HG03575 (cell line): ENCODE measurements around the gene B3GALNT1.

ENCODE experiments used
- ATAC-seq: cut with Tn5 transposase; IDR thresholded peaks from one replicate; pipeline ENCODE4 v1.9.1; 2021; ENCODE audit not compliant: unreplicated experiment, insufficient number of reproducible peaks, low FRiP score; ENCODE audit errors: extremely low read depth

Gene B3GALNT1, protein sequence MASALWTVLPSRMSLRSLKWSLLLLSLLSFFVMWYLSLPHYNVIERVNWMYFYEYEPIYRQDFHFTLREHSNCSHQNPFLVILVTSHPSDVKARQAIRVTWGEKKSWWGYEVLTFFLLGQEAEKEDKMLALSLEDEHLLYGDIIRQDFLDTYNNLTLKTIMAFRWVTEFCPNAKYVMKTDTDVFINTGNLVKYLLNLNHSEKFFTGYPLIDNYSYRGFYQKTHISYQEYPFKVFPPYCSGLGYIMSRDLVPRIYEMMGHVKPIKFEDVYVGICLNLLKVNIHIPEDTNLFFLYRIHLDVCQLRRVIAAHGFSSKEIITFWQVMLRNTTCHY

DNA sequence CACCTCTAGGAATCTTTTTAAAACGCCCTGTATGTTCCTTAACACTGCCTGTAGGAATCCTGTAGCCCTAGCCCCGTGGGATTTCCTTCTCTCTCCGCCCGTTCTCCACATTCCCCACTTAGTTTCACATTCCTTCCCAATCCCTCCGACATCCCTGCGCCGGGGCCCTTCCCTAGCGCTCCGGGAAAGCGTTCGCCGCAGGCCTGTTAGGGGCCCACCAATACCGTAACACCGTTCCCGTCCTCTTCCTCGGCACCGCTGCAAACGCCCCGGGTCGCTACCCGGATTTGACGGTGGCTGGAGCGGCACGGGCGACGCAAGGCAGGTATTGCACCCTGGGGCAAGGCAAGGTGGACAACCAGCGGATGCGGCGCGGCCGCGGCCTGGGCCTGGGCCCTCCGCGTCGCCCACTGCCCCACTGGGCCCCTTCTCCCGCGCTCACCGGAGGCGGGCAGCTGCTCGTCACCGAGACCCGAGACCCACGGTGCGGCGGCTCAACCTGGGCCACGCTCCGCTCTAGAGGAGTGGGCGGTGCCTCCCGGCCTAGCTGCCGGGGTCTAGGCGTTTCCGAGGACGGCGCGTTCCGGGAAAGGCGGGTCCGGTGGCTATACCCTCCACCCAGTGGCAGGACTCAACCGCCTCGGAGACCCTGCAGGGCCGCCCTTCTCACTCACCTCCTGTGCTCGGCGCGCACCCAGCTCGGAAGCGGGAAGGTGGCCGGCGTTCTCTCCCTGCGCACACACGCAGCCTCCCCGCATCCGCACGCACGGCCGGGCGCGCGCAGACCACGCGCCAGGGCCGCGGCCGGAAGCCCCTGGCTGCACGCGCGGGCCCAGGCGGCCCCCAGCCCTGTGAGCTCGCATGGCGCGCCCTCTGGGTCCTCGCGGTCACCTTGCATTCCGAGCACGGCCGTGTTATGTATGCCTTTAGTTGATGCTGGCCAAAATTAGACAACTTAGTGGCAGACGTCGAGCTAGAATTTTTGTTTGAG lies at the start of gene B3GALNT1:
Gene B3GALNT1 (minus strand): TSS at position 789 of the 991 bp plus-strand sequence. CDS start 18,595 bp downstream, outside the sequence.
- peak; percentile 54 for ATAC-seq

DNA sequence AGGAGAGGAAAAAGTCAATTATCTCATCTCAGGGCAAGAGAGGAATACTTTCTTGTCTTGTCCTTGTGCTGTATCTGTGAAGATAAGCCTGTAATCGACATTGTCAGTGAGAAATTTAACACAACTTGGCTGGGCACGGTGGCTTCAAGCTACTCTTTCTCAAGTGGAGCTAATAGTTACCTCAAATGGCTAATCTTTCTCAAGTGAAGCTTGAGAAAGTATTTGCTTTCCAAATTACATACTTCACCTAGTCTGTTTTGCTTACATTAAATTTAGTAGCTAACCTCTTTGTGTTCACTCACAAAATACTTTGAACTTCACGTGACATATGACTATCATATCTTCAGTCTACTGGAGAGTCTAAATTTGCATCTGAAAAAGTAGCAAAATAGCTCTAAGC lies 48.3 kb upstream of the B3GALNT1 start:
- no peak for ATAC-seq

DNA sequence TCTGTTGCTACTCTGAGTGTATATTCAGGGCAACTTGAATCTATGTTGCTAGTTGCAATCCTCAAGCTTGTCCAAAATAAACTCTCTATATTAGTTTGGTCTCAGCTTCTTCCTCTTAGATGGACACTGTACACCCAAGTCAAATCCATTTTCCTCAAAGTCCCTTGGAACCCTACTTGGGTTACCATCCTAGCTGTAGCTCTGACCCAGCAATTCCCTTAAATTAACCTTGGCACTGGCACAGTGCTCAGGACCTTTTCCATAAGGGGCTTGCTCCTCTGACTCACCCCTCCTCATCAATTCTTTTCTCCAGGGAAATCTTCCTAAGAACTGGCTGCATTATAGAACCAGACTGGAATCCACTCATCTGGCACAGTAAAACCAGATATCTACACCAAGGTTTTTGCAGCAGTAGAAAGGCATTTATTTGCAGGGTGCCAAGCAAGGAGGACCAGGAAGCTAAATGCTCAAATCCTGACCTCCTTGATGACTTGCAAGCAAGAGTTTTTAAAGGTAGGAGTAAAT lies 44.9 kb upstream of the B3GALNT1 start:
- ATAC-seq: no peak

DNA sequence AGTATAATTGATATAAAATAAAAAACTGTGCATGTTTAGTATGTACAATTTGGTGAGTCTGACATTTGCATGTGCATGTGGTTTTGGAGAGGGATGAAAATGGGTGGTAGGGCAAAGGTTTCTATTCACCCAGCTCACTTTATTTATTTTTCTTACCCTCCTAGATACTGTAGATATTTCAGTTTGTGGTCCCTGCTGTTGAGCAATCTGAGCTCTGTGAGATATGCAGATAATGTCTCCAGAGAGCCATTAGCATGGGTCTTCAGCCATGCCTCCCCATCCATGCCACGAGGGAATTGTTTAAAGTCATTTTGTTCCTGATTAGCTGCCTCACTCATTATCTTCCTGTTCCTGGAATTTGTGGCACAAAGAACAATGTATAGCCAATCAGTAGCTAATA lies 44.4 kb upstream of the B3GALNT1 start:
- ATAC-seq: no peak

DNA sequence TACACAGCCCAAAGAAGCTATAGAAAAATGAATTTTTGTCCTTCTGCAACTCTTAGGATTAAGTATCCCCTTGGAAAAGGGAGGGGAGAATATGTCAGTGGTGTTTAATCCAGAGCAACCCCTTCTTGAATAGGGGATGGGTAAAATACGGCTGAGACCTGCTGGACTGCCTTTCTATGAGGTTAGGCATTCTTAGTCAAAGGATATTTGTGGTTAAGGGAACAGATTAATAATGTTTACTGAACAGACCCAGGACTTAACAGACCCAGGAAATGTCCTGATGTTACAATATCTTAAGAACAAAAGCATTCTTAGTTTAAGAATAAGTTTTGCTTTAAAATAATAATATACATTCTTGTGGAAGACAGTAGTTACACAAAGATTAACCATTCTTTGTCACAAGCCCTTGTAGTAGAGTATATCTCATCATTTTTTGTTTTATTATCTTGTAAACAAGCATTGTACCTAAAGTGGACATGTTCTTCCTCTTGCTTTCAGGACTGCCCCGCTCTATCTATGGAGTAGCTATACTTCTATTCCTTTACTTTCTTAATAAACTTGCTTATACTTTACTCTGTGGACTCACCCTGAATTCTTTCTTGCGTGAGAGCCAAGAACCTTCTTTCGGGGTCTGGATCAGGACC lies 43.8 kb upstream of the B3GALNT1 start:
- ATAC-seq: no peak

DNA sequence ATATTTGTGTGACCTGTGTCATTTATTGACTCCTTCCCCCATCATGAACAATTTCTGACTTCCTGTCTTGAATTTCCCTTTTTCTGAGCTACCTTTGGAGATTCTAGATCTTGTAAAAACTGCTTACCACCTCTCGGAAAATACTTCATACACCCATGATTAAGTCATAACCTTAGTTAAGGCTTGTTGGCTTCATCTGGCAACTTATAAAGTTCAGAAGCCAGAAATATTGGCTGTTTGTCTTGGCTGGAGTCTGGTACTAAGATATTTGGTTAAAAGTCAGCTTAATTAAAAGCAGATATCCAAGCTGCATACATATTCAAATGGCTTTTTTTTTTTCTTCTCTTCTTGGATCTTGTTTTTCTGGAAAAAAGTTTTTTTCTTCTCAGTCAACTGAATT lies 37.3 kb upstream of the B3GALNT1 start:
- no peak for ATAC-seq

DNA sequence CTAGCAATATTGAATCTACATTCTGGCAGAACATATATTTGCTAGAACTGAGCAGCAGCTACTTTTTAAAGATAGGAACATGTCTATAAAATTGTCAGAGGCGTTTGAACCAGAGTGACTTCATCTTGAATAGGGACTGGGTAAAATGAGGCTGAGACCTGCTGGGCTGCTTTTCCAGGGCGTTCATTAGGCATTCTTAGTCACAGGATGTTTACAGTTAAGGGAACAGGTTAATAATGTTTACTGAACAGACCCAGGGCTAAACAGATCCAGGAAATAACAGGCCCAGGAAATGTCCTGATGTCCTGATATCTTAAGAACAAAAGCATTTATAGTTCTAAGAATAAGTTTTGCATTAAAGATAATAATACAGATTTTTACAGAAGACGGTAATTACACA lies 34.5 kb upstream of the B3GALNT1 start:
- ATAC-seq: no peak

DNA sequence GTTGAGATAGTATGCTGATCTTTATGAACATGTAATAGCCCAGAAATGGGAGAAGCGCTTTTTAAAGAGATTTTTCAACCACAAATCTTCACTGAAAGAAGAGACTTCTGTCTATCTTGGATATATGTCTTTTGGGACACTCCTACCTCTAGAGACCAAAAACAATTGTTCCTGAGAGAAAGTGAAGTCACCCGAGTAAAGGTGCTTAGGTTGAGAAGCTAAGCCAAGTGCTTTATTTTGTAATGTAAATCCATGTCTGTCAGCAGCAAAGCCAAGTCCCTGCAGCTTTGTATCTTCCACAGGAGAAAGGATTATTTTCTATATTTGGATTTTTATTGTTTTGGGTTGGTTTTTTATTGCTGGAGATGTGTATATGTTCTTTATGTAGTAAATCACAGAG lies 32.1 kb upstream of the B3GALNT1 start:
- ATAC-seq: no peak

DNA sequence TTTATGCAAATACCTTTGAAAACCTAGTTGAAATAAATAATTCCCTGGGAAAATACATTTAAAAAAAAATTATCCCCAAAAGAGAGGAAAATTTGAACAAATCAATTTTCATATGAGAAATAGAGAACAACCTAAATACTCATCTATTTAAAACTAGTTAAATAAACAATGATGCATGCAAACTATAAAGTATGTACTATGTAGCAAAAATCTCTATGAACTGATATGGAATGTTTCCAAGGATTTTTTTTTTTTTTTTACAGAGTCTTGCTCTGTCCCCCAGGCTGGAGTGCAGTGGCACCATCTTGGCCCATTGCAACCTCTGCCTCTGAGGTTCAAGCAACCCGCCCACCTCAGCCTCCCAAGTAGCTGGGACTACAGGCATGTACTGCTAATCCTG lies 27.2 kb upstream of the B3GALNT1 start:
- no peak for ATAC-seq

DNA sequence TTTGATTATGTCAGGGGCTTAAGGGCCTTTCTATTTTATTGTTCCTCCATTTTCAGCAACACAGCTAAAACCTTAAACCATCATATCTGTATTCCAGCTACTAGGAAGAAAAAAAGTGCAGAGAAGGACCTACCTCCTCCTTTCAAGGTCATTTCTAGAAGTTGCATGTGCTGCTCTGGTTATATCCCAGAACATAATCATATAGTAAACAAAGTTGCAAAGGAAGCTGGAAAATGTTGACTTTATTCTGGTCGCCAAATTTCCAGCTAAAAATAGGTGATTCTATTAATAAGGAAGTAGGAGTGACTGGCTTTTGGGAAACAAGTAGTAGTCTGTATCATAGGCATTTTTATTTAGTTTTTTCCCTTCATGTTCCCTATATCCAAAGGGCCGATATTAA lies 21.3 kb upstream of the B3GALNT1 start:
- no peak for ATAC-seq

DNA sequence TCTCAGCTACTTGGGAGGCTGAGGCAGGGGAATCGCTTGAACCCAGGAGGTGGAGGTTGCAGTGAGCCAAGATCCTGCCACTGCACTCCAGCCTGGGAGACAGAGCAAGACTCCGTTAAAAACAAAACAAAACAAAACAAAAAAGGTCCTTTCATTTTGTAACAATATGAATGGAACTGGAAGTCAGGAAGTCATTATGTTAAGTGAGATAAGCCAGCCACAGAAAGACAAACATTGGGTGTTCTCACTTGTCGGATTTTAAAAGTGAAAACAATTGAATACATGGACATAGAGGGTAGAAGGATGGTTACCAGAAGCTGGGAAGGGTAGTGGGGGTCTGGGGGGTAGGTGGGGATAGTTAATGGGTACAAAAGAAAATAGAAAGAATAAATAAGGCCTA lies 12.5 kb upstream of the B3GALNT1 start:
- ATAC-seq: no peak

DNA sequence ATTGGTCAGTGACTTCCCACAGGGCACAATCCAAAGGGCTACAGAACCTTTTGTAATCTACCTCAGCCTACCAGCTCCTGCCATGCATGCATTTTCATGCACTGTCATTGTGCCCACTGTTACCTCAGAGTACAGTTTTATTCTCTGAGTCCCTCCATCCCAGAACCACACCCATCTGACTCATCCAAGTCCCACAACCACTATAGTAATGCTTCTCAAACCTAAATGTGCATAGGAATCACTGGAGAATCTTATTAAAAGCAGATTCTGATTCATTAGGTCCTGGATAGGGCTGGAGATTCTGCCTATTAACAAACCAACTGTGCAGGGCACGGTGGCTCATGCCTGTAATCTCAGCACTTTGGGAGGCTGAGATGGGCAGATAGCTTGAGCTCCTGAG lies 3.7 kb upstream of the B3GALNT1 start:
- ATAC-seq: no peak

DNA sequence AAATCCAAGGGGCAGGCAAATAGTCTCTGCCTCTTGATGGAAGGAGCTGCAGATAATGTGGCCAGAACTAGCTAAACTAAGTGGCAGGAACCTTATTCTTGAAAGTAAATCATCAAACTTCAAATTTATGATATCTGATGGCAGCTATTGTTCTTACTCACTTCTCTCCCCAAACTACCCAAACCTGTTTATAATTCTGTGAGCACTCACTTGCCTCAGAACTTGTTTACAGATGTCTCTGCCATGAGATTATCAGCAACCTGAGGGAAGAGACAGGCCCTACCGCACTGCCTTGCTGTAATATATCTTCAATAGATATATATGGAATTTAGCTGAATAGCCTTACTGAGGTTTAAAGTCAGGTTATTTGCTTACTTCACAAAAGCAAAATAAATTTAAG lies 2.2 kb upstream of the B3GALNT1 start:
- ATAC-seq: no peak

DNA sequence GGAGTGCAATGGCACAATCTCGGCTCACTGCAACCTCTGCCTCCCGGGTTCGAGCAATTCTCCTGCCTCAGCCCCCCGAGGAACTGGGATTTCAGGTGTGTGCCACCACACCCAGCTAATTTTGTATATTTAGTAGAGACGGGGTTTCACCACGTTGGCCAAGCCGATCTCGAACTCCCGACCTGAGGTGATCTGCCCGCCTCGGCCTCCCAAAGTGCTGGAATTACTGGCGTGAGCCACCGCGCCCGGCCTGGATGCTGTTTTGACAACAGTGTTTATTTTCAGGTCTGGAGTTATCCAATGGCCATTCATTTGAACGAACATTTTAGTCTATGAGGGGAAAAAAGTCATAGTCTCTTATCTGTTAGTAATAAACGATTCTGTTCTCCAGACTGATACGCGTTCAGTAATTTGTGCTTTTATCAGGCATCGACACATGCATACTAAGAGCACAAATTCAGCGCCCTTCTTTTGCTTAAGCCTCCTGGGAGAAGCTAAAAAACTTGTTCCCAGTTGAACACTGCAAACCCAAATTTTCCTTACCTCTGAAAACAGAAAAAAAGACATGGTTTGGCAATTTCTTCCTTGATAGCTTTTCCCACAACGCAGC lies 1.3 kb downstream of the B3GALNT1 start:
- ATAC-seq: no peak

DNA sequence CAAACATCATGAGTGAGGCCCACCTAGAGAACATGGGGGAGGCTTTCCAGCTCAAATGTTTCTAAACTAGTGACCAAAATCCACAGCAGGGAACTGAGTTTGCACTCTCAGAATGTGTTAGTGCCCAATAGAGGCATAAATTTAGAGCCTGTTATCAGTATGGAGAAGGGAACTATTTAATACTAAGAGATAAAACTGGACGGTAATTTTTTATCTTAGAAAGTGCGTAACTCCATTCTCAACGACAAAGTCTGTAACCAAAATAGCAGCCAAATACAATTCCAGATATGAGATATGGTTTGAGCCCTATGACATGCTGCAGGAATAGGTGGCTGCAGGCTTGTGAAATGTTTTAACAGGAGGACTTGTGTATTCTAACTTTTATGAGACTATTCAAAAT lies 3.5 kb downstream of the B3GALNT1 start:
- no peak for ATAC-seq

DNA sequence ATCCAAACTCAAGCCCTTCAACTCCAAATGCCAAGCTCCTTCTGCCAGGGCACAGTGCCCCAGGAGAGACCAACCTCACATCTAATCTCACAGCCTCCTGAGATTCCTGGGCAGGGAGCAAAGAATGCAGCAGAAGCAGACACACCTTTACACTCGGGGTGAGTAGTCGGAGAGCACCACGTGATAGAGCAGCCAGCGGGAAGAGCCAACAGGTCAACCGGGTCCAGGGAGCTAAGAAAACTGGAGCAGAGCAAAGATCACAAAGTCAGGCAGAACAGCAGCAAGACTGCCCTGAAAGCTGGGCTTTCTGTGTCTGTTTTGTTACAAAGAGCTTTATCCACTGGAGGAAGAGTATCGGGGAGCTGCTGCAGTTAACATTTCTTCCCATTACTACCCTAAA lies 4.2 kb downstream of the B3GALNT1 start:
- no peak for ATAC-seq

DNA sequence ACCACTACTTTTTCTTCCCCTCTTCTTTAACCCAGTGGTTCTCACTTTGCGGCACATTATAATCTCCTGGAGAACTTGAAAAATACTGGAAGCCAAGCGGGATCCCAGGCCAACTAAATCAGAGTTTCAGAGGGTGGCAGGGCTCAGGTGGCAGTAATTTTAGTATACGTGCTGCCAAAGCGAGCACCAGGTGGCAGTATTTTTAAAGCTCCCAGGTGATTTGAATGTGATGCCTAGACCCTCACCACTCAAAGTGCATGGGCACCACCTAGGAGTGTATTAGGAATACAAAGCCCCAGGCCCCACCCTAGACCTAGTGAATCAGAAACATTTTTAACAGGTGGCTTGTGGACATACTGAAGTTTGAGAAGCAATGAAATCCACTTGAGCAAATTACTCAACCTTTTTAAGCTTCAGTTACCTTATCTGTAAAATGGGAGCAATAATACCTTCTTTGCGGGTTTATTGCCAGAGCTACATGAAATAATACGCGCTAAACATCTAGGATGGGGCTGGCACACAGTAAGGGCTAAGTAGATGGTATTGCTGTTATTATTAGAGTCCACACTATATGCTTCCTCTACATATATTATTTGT lies 8.3 kb downstream of the B3GALNT1 start:
- ATAC-seq: no peak

DNA sequence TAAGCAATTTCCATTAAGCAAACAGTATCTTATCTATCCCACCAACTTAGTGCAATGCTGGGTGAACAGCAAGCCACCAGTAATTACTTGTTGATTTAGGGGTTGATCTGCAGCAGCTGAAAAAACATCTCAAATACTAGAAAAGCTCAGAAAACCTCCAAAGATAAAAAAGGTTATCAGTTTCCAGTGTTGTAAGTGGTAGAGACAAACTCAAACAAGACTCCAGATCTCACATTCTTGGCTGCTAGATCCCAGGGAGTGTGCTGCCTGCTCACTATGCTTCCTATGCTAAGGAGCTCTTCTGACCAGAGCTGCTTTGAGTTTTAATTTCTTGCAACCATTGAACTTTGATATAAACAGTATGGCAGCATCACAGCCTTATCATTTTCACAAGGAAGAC lies 11.3 kb downstream of the B3GALNT1 start:
- ATAC-seq: no peak

DNA sequence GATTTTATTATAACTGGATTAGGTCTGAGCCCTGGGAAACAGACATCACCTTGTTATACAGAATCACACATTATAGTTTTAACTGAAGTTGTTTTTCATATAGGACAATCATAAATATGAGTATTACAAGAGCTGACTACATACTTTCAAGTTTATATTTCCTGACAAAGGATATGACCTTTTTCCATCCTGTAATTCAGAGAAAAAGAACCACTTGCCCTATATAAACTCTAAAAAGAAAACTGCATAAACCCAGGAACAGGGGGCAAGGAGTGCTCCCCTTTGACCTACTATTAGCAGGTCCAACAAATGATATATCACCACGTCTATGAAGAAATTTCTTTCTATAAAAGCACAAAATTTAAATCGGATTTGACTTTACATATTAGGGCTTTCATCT lies 20.9 kb downstream of the B3GALNT1 start:
- ATAC-seq: no peak
